Activated CD4-positive, alpha-beta memory T cell treated with anti-CD3 and anti-CD28 coated beads, Interleukin-2, amount 10 ng/mL, durations not matched to agents 7 days and 5 days (primary cell): ENCODE measurements around the gene HOXB2. TPM values are rescaled to one million over a fixed set of nuclear protein-coding genes. Genes with fewer than 3 reads are reported as not detected.

Experiments
- CTCF ChIA-PET: fragments of 350-600 bp; sonication (Branson Sonifier 250); formaldehyde crosslinking; loops from one replicate; lab custom pipeline; 2021; ENCODE audit warnings: antibody characterized with exemption, inconsistent platforms; lab: Charles Lee
- POLR2A ChIA-PET: fragments of 350-600 bp; sonication (Branson Sonifier 250); formaldehyde crosslinking; loops from one replicate; lab custom pipeline; 2021; ENCODE audit warnings: antibody characterized with exemption; lab: Charles Lee
- DNase-seq: peaks from one replicate; pipeline ENCODE4 v3.0.0-alpha.2; 2020
- H3K27ac Mint-ChIP-seq: one replicate; pipeline ENCODE4 v1.8.0; 2021; ENCODE audit warnings: mild to moderate bottlenecking, mixed read lengths
- H3K27me3 Mint-ChIP-seq: one replicate; pipeline ENCODE4 v1.8.0; 2021; ENCODE audit warnings: mixed read lengths
- H3K36me3 Mint-ChIP-seq: one replicate; pipeline ENCODE4 v1.8.0; 2021; ENCODE audit warnings: low read depth, mixed read lengths
- H3K4me1 Mint-ChIP-seq: one replicate; pipeline ENCODE4 v1.8.0; 2021; ENCODE audit warnings: mixed read lengths
- H3K4me3 Mint-ChIP-seq: one replicate; pipeline ENCODE4 v1.8.0; 2021; ENCODE audit warnings: mild to moderate bottlenecking, mixed read lengths
- H3K9me3 Mint-ChIP-seq: one replicate; pipeline ENCODE4 v1.8.0; 2021; ENCODE audit warnings: mixed read lengths
- total RNA-seq, 2 experiments: library from RNA; stranded (reverse); gene quantifications; one replicate each; pipeline ENCODE4 v1.2.3, GENCODE V29; 2021

The HOXB2 gene
- total RNA-seq, 2 experiments from 2014 or later = 20.3 to 20.9 TPM

- Mint-ChIP-seq H3K4me3 (peak overlapping the region; percentile 83), H3K27ac (peak overlapping the region; percentile 64), H3K9me3 (no peaks in the 10 kb centered on the region), H3K36me3 (peaks cover 17% of the 10 kb centered on the region), H3K4me1 (peaks cover 59% of the 10 kb centered on the region), H3K27me3 (peaks cover 36% of the 10 kb centered on the region)
- CTCF ChIA-PET = interaction anchor here (0.5 to 1.3 kb wide), 3 partner anchors 22 to 226 kb away, joined by 3 read pairs; no protein-coding TSS in a partner anchor
- DNase-seq = no peak
- POLR2A ChIA-PET = interaction anchor here (1.0 kb wide), 2 partner anchors 31 to 72 kb away, joined by 3 read pairs; no protein-coding TSS in a partner anchor
Measured at GRCh38 chr17:48577330-48577945, 32.5 kb upstream of the HOXB2 start.

GRCh38 chr17:48576479-48577309 is 31.8 kb upstream of the HOXB2 start:
- DNase-seq = no peak
- peak overlapping the region; percentile 64 for H3K27ac Mint-ChIP-seq
- peak overlapping the region; percentile 83 for H3K4me3 Mint-ChIP-seq
- ChIA-PET CTCF (interaction anchor here (0.7 to 1.3 kb wide), 2 partner anchors 77 to 225 kb away, joined by 3 read pairs; no protein-coding TSS in a partner anchor), POLR2A (interaction anchor here (1.0 kb wide), 2 partner anchors 30 to 71 kb away, joined by 3 read pairs; no protein-coding TSS in a partner anchor)
- peaks cover 31% of the 10 kb centered on the region for H3K27me3 Mint-ChIP-seq
- H3K36me3 Mint-ChIP-seq = peaks cover 17% of the 10 kb centered on the region
- no peaks in the 10 kb centered on the region for H3K9me3 Mint-ChIP-seq
- peaks cover 55% of the 10 kb centered on the region for H3K4me1 Mint-ChIP-seq

DNA sequence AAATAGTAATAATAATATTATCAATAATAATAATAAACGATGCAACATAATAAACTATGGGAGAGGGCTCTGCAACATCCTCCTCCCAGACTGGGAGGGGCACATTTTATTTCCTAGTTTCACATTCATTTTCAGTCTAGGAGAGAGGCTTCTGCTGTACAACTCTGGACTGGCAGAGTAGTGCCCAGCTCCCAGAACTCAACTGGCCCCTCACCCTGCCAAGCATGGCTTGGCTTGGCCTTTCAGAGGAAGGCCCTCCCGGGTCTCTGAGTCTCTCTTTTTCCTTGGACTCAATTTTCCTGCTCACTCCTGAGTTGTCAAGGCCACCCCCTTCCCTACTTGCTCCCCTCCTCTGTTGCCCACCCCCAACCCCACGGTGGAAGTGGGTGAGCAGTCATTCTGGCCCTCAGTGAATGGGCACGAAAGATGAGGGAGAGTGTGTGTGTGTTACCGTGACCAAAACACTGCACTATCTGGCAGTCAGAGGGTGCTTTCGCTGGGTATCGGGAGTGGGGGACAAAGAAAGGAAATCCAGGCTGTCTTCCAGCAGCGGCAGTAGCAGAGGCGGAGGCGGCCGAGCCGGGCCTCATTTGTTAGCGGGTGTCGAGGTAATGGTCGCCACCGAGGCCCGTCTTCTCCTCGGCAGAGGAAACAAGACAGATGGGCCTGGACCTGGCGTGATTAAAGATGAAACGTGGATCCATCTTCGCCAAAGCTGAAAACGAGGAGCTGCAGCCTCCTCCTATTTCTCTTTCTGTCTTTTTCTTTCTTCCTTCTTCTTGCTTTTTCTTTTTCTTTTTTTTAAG is 31.0 kb upstream of the HOXB2 start:
- H3K9me3 Mint-ChIP-seq = no peaks in the 10 kb centered on the region
- ChIA-PET POLR2A (interaction anchor here (1.0 kb wide), 1 partner anchor 70 kb away, joined by 3 read pairs; no protein-coding TSS in a partner anchor), CTCF (interaction anchor here (1.3 kb wide), 1 partner anchor 224 kb away, joined by 3 read pairs; no protein-coding TSS in a partner anchor)
- H3K4me1 Mint-ChIP-seq = peaks cover 48% of the 10 kb centered on the region
- no peak overlapping the region for H3K27ac Mint-ChIP-seq
- no peak for DNase-seq
- peaks cover 23% of the 10 kb centered on the region for H3K27me3 Mint-ChIP-seq
- H3K4me3 Mint-ChIP-seq = peak overlapping the region; percentile 58
- peaks cover 17% of the 10 kb centered on the region for H3K36me3 Mint-ChIP-seq

DNA sequence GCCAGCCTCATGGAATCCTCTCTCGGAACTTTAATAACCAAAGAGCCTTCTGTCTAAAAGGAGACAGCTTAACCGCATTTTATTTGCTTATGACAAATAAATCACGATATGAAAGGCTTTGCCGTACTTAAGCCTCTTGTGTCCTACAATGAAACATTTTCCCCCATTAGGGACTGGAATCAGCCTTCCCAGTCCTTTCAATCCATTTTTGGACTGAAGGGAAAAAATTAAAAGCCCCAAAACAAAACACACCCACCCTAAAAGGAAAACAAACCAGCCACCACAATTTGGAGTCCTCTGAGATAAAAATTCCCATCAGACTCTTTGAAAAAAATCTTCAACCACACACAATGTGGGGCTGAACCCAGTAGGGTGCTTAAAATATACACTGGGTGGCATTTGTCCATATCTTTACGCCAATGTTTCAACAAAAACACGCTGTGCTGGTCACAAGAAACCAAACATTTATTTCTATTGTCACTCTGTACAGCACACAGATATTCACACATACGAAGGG is 30.2 kb upstream of the HOXB2 start:
- peaks cover 42% of the 10 kb centered on the region for H3K4me1 Mint-ChIP-seq
- peaks cover 16% of the 10 kb centered on the region for H3K27me3 Mint-ChIP-seq
- H3K27ac Mint-ChIP-seq = no peak overlapping the region
- POLR2A ChIA-PET = no interaction called here
- H3K4me3 Mint-ChIP-seq = no peak overlapping the region
- no peaks in the 10 kb centered on the region for H3K9me3 Mint-ChIP-seq
- H3K36me3 Mint-ChIP-seq = peaks cover 17% of the 10 kb centered on the region
- DNase-seq = no peak
- CTCF ChIA-PET = interaction anchor here (0.7 kb wide), 1 partner anchor 146 kb away, joined by 3 read pairs; no protein-coding TSS in a partner anchor

DNA sequence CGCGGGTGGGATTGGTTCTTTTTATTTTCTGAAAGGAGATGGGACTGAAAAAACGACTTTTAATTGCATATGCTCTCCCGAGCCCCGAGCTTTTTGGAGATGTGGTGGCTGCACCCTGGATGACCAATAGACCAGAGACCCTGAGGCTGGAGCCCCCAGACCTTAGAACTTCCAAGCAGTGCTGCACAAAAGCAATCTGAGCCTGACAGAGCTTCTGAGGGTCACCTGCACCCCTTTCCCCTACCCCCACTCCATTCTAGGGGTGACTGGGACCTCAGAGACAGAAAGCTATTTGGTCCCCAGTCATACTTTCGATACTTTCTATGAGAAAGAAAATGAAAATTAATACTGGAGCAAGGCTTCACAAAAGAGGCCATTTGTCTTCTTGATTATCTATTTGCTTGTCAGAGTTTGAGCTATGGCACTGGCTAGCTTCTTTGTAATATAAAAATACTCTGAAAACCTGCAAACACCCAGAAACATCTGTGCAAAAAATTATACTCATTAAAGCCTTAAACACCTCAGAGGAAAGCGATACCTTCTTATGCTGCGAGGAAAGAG is 29.7 kb upstream of the HOXB2 start:
- Mint-ChIP-seq H3K4me3 (no peak overlapping the region), H3K27me3 (peaks cover 13% of the 10 kb centered on the region), H3K36me3 (peaks cover 19% of the 10 kb centered on the region), H3K27ac (no peak overlapping the region), H3K9me3 (no peaks in the 10 kb centered on the region), H3K4me1 (peaks cover 37% of the 10 kb centered on the region)
- ChIA-PET CTCF (interaction anchor here (0.7 kb wide), 1 partner anchor 146 kb away, joined by 3 read pairs; no protein-coding TSS in a partner anchor), POLR2A (no interaction called here)
- no peak for DNase-seq

DNA sequence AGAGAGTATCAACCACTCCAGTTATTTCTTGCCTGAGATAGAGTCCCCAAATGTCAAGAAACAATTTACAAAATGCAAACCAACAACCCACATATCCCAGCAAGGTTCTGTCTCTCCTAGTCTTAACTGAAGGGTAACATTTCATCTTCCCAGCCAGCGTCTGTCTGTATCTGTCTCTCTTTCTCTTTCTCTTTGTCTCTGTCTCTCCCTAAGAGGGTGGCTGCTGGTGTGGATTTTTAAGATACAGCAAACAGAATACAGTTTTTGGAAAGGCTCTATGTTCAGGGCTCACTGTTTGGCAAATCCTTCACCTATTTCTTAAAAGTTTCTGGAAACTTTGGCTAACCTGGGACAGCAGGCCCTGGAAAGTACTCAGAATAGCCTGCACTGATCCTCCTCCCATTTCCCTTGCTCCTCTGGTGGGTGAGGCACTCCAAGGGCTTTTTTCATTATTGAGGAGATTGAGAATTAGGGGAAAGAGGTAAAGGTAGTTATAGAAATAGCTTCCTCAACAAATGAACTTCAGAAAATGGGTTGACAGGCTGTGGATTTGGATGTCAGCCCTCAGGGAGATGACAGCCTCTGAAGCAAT is 27.0 kb upstream of the HOXB2 start:
- Mint-ChIP-seq H3K36me3 (peaks cover 19% of the 10 kb centered on the region), H3K4me1 (peaks cover 19% of the 10 kb centered on the region), H3K9me3 (no peaks in the 10 kb centered on the region), H3K27me3 (peaks cover 13% of the 10 kb centered on the region), H3K27ac (no peak overlapping the region), H3K4me3 (no peak overlapping the region)
- no peak for DNase-seq
- ChIA-PET CTCF (no interaction called here), POLR2A (no interaction called here)

DNA sequence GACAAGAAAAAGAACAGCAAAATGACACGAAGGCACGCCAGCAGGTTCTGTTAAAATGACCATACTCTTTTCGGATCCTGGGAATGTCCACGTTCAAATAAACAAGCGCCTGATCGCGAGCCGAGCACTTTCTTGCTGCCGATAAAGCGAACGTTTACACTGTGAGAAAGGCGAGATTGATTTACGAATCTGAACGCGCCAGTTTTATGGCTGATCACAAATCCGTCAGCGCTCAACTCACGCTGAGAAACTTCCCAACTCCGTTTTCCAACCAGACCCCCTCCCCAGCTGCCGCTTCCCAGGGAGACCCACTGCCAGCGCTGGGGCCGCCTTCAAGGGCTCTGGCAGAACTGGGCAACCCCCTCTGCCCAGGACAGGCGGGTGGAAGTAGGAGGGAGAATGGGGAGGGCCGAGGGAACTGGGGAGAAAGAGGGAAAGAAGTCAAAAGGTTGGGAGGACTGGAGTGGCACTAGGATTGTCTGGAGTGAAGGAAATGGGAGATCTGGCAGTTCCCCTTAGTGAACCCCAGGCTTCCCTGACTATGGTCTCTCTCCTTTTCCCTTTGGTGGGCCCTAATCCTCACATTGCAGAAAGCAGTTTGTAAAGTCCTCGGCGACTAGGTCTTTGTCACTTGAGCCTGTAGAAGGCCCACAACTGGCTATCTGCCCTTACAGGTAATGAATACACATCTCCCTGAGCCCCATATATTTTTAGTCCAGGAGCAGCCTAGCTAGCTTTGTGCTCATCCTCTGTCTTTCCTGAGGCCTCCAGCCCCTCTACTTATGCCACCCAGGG is 26.3 kb upstream of the HOXB2 start:
- Mint-ChIP-seq H3K4me1 (peaks cover 14% of the 10 kb centered on the region), H3K27ac (no peak overlapping the region), H3K27me3 (peaks cover 11% of the 10 kb centered on the region), H3K36me3 (peaks cover 15% of the 10 kb centered on the region), H3K9me3 (no peaks in the 10 kb centered on the region), H3K4me3 (no peak overlapping the region)
- CTCF ChIA-PET = no interaction called here
- POLR2A ChIA-PET = interaction anchor here (1.0 kb wide), 1 partner anchor 9 kb away, joined by 3 read pairs; no protein-coding TSS in a partner anchor
- DNase-seq = no peak

GRCh38 chr17:48570325-48571023 is 25.6 kb upstream of the HOXB2 start:
- DNase-seq = no peak
- ChIA-PET POLR2A (interaction anchor here (1.0 kb wide), 1 partner anchor 9 kb away, joined by 3 read pairs; no protein-coding TSS in a partner anchor), CTCF (interaction anchor here (1.0 kb wide), 1 partner anchor 219 kb away, joined by 3 read pairs; no protein-coding TSS in a partner anchor)
- Mint-ChIP-seq H3K9me3 (no peaks in the 10 kb centered on the region), H3K27me3 (peaks cover 11% of the 10 kb centered on the region), H3K27ac (no peak overlapping the region), H3K4me1 (peaks cover 8% of the 10 kb centered on the region), H3K36me3 (peaks cover 10% of the 10 kb centered on the region), H3K4me3 (no peak overlapping the region)

GRCh38 chr17:48569674-48570324 is 24.9 kb upstream of the HOXB2 start:
- DNase-seq = no peak
- Mint-ChIP-seq H3K4me3 (no peak overlapping the region), H3K36me3 (peaks cover 10% of the 10 kb centered on the region), H3K4me1 (peaks cover 6% of the 10 kb centered on the region), H3K27ac (no peak overlapping the region), H3K27me3 (peaks cover 11% of the 10 kb centered on the region), H3K9me3 (no peaks in the 10 kb centered on the region)
- CTCF ChIA-PET = interaction anchor here (1.0 kb wide), 2 partner anchors 78 to 218 kb away, joined by 3 read pairs; no protein-coding TSS in a partner anchor
- POLR2A ChIA-PET = interaction anchor here (0.7 to 1.4 kb wide), 3 partner anchors 8 to 18 kb away, joined by 3 read pairs; no protein-coding TSS in a partner anchor

- ChIA-PET POLR2A (interaction anchor here (0.7 to 1.4 kb wide), 2 partner anchors 16 to 17 kb away, joined by 3 read pairs; no protein-coding TSS in a partner anchor), CTCF (interaction anchor here (1.0 kb wide), 1 partner anchor 77 kb away, joined by 3 read pairs; no protein-coding TSS in a partner anchor)
- H3K36me3 Mint-ChIP-seq = peaks cover 10% of the 10 kb centered on the region
- no peak overlapping the region for H3K27ac Mint-ChIP-seq
- peaks cover 11% of the 10 kb centered on the region for H3K27me3 Mint-ChIP-seq
- no peak for DNase-seq
- H3K4me3 Mint-ChIP-seq = no peak overlapping the region
- no peaks in the 10 kb centered on the region for H3K9me3 Mint-ChIP-seq
- peaks cover 9% of the 10 kb centered on the region for H3K4me1 Mint-ChIP-seq
Measured at GRCh38 chr17:48569240-48569582, 24.3 kb upstream of the HOXB2 start.
